Stimulated activated CD4-positive, alpha-beta T cell treated with anti-CD3 and anti-CD28 coated beads, Interleukin-12 subunit alpha, Interleukin-12 subunit beta, amount 100 ng/mL, for 4 hours (primary cell): ENCODE results near the gene BICD1.
"Not testable (repeated sequence)": the region's sequence is repeated elsewhere in the genome, so short reads cannot be mapped to it uniquely, and the experiment has no call there.

ENCODE experiments used
- DNase-seq: peaks from one replicate; pipeline ENCODE4 v3.0.0-alpha.2; 2020

BICD1 gene

DNA sequence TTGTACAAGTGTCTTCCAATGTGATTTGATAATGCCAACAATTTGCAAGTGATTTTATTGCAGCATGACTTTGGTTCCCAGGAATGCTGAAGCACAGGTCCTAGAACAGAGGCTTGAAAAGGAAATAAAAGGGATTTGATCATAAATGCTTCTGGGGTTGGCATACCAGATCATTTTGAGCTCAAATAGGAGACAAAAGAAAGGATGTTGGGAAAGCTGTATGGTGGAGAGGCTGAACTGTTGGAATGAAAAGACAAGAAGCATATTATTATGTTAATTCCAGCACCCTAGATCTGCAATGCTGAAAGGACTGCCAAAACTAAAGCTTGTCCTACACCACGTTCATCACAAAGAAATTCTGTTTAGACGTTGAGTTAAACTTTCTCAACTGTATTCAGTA is 143.1 kb downstream of the BICD1 start:
- DNase-seq = no peak

DNA sequence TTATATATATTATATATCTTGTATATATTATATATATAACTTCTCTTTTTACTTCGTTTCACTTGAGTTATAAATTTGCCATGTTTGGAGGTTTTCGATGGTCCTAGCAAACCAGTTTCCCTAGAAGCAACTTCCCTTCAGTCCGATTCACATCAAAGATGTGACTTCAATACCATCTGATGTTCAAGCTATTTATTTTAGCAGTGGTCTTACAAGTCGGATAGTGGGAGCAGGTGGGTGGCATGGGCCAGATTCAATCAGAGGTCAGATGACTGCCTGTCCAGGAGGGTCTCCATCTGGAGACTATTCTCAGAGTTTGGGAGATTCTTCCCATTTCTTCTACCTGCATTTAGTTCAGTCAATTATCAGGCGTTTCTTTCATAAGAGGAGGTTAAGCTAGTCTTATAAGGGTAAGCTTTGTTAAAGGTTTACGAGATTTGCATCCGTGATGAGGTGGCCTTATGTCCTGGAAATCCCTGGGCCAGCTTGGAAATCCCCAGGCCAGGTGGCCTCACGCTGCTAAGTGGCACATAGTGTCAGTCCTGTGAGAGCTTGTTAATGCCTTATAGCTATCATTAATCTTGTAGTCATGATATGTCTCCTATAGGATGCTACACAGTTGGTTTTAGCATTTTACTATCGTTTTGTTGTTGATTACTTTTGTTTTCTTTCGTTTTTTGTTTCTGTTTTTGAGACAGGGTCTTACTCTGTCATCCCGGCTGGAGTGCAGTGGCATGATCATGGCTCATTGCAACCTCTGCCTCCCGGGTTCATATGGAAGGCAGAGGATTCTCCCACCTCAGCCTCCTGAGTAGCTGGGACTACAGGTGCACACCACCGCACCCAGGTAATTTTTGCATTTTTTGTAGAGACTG is 145.8 kb downstream of the BICD1 start:
- DNase-seq = no peak

DNA sequence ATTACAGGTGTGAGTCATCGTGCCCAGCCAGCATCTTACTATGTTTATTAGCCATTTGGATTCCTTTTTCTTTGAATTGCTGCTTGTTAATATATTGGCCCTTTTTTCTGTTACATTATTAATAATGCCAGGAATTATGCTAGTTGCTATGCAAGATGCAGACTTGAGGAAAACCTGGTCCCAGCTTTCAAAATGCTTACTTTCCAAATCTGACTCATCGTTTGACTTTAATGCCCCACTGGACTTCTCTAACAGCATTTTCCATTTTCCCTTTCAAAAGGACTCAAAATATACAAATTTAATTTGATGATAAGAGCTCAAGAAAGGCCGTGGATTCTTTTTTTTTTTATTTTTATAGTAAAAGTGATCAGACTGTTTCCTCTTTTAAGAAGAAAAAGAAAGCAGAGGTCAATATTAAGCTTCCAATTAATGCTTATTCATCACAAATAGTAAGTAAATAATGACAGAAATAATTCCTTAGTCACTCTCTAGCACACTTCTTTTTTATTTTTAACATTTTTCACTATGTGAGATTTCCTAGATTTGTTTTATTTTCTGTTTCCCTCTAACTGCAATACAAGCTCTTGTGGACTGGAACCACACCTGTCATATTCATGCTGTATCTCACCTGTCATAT is 146.6 kb downstream of the BICD1 start:
- no peak for DNase-seq

DNA sequence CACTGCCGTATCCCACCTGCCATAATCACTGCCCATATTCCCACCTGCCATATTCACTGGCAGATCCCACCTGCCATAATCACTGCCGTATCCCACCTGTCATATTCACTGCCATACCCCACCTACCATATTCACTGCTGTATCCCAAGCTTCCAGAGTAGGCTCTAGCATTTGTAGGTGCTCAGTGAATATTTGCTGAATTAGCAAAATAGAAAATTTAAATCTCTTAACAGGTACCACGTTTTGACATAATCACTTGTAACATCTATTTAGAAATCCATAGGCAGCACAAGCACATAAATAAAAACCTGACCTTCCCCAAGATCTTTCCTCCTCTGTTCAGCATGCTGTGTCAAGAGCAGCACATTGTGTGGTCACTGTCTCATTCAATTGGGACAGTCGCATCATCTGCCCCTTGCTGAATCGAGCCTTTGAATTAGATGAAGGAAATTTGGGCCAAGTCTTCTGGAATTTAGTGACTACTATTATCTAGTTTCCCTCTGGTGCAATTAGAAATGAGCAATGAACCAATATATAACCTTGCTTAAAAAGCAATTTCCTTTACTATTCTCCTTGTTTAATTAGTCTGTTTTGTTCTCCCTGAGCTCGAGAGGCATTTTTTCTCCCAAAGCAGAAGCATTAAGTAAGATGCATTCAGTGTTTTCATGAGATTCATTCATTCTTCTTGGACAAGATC is 147.8 kb downstream of the BICD1 start:
- no peak for DNase-seq

DNA sequence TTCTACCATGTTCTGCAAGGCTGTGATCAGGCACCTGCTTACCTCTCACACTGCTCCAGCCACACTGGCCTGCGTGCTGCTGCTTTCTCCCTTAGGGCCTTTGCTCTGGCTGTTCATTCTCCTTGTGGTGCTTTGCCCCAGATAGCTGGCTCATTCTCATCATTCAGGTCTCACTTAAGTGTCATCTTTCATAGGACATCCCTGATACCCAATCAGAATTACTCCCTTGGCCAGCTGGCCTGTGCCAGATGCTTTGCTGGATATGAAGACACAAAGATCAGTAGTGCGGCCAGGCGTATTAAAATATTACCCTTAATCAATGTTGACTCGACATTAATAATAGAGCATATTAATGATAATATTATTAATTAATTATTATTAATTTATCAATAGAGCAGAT is 148.9 kb downstream of the BICD1 start:
- DNase-seq = no peak

DNA sequence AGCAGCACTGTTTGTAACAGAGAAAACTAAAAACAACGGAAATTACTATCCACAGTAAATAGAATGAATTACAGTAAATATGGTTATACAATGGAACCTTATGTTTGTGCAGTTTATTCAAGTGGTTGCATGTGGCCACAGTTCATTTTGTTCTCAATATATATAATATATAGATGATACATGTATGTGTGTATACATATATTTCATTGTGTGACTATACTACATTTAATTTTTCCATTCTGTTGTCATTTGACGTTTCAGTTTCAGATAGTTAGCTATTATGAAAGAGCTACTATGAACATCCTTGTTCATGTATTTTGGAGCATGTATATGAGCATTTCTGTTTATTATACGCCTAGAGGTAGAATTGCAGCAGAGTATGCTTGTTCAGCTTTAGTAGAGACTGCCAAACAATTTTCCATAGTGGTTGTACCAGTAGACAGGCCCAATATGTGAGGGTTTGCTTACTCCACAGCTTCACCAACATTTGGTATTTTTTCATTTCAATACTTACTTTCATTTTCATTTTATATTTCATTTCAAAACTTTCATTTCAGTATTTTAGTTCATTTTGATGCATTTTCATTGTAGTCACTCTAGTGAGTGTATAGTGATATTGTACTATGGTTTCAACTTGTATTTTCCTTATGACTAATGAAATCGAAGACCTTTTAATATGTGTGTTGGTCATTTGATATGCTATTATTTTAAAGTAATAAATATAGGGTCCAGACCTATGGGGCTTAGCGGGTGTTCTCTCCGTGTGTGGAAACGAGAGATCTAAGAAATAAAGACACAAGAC is 151.2 kb downstream of the BICD1 start:
- no peak for DNase-seq

DNA sequence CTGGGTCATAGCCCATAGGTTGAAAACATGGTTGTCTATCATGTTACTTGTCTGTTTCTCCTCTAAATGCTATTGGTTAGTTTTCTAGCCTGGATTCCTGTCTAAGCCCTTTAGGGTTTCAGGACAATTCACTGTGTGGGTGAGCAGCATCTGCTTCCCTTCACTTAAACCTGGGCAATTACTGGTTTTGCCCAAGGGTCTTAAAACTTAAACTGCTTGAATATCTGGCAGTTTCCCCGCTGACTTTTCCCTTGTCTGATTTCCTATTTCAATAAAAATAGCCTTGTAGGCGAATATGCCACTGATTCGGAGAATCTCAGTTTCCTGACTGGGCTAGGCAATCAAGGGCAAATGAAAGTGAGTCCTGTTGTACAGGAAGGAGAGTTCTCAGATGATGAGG is 154.0 kb downstream of the BICD1 start:
- DNase-seq = no peak

DNA sequence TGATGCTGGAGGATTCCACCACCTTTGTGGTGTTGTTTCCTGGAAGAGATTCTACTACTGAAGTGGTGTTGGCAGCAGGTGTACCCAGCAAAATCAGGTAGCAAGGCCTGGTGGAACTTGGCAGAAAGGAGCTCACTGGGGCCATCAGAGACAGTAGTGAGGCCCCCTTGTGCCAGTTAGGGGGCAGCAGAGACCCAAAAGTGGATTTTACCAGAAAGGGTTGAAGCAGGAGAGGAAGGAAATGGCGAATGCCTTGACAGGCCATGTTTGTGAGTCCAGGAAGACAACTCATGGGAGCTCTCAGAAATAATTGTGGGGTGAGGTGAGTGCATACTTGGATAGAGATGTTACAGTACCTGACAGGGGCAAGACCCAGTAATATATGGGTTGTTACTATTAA is 155.0 kb downstream of the BICD1 start:
- DNase-seq = no peak

DNA sequence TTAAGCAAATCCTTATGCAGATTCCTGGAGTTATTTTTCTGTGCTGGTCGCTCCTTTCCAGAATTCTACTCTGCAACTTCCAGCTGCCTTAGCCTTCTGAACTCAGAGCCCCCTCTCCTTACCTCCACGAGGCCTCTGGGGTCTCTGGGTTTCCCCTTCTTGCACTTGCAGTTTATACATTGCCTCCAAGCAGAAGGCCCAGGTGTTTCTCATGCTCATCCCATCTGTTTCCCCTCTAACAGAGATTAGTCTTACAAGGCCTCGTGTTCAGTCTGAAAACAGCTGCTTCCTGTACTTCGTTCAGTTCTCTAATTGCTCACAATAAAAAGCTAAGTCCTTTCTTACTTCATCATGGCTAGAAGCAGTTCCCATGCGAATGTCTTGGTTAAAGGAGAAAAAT is 158.3 kb downstream of the BICD1 start:
- no peak for DNase-seq

DNA sequence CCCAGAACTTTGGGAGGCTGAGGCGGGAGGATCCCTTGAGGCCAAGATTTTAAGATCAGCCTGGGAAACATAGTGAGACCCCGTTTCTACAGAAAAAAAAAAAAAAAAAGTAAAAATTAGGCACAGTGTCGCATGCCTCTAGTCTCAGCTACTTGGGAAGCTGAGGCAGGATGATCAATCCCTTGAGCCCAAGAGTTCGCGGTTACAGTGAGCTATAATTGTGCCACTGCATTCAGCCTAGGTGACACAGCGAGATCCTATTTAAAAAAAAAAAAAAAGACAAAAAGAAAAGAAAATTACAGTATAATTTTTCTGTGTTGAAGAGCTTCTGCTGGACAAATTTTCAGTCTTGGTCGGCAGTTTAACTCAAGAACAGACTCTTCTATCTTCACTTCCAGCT is 158.8 kb downstream of the BICD1 start:
- DNase-seq = no peak

DNA sequence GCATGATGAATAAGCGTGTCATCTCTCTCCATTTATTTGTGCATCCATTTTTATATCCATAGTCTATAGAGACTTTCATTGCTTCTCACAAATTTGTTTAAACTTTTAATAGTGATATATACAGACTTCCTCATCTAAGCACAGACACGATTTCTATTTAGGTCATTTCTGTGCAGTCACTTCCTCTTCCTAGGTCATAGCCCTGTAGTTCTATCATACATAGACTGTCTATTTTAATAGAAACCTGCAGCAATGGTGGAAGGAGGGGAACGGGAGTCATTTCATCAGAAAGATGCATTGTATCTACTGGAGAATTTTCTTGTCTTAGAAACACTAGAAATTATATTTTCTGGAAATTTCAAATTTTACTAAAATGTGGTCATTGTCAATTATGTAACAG is 159.3 kb downstream of the BICD1 start:
- no peak for DNase-seq

DNA sequence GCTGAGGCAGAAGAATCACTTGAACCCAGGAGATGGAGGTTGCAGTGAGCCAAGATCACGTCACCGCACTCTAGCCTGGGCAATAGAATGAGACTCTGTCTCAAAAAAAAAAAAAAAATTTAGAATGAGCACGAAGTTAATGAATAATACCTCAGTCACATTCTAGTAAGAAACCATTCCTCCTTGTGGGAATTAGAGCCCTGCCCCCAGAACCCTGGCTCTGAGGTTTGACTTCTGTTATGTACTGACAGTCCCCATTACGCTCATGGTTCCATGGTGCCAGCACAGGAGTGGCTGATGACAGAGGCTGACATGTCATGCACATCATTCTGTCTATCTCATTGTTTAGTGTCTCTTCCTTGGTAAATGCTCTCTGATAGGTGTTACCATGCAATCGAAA is 160.1 kb downstream of the BICD1 start:
- no peak for DNase-seq

DNA sequence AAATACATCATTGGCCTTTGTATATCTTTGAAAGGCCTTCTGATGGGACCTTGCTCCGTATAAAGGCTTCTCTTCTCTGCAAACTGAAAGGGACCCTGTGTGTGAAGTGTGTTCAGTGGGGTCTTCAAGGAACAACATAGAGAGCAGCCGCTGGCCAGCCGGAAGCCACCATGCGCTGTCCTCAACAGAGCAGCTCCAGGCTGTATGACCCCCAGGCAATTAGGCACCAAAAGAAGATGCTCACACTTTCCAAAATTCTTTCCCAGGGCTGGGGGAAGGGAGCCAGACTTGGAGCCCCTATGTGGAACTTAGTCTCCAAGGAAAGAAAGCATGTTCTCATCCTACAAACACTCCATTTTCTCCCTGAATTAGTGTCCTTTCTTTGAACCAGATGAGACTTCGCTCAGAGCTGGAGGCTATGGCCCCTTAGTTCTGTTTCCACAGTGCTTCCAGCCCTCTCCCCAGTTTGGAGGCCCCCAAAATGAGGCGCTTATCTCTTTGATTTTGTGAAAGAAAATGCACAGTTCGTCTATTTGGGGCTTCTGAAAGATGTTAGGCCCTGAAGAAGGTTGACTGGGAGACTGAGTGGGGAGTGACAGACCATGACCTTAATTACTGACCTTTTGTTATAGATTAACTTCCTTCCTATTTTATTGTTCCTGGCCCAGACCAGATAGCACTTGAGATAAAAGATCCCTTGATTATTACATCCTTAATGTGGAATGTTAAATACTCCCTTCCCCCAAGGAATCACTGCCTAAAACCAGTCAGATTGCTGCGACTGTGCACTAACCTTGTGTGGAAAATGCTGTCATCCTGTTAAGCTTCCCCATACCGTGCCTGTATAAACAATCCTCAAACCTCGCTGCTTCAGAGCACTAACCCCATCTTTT is 164.4 kb downstream of the BICD1 start:
- DNase-seq = no peak

DNA sequence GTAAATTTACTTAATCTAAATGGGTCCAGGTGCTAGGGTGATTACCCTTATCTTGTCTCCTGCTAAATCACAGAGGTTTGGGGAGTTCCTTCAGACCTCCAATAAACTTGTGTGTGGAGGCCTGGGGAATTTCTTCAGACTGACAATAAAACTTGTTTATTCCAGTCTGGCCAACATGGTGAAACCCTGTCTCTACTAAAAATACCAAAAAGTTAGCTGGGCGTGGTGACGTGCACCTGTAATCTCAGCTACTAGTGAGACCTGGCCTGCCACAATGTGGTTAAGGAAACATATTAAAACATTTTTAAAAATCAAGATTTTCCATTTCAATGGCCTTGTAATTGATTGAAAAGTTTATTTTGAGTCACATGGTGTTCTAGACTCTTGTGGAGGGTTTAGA is 165.8 kb downstream of the BICD1 start:
- no peak for DNase-seq

DNA sequence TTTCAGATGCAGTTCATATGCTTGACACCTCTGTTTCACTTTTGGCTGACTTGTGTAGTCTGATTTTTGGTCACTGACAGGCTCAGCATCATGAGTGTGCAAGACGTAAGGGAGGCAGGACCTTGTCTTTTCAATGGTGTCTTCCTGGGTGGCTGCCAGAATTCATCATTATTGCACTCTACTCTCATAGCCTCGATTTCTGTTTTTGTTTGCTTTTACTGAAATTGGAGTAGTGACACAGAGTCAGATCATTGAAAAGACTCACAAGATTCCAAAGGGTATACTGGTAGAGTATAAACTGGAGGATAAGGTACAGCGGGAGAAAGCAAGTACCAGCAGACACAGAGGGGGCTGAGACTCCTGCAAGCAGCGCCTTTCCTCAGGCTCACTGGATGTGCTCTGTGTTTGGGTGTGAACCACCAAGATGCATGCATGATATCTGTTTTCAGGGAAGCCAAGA is 166.4 kb downstream of the BICD1 start:
- no peak for DNase-seq

DNA sequence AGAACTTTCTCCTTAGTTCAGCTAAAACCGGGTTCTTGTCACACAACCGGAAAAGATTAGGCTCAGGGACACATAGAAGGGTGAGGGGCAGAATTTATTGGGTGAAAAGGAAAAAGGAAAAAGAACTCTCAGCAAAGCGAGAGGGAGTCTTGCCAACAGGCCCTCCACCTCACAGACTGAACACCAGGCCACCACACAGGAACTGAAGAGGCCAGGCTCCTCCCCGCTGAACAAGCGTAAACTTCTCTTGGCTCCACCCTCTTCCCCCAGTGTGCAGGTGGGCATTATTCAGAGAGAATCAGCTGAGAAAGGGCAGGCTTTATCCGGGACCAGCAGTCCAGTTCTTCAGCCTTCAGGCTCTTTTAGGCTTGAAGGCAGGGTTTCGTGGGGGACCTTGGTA is 167.1 kb downstream of the BICD1 start:
- DNase-seq = peak; percentile 15

DNA sequence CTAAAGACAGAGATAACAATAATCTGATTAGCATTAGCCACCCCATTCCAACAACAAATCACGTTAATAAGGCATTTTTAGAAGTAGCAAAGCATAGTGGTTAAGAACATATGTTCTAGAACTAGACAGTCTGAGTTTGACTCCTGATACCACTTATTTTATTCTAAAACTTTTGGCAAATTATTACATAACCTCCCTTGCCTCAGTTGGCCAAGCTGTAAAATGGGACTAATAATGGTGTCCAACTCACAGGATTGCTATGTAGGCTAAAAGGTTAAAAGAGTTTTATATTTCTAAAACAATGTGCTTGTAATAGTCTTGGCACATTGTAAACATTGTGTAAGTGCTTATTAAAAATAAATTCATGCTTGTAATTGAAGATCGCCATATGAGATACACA is 168.0 kb downstream of the BICD1 start:
- DNase-seq = no peak

DNA sequence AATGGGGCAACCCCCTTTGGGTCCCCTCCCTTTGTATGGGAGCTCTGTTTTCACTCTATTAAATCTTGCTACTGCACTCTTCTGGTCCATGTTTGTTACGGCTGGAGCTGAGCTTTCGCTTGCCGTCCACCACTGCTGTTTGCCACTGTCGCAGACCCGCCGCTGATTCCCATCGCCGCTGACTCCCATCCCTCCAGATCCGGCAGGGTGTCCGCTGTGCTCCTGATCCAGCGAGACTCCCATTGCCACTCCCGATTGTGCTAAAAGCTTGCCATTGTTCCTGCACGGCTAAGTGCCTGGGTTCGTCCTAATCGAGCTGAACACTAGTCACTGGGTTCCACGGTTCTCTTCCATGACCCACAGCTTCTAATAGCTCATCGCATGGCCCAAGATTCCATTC is 168.9 kb downstream of the BICD1 start:
- DNase-seq = not testable (repeated sequence)

DNA sequence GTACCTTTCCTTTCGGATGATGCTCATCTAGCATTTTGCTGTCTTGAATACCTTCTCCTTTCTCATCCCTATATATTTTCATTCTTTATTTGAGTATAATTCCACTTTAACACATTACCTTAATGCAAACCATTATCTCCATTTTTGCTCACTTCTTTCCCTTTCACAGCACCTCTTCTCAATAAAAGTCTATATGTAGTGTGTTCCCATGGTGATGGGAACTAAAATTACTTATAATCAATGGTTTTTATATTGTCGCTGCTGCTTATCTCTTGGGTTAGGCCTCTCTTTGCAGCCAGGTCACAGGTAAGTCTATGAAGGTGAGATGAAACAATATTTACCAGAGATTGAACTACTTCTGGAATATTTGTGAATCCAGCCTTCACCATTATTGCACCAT is 171.1 kb downstream of the BICD1 start:
- no peak for DNase-seq

DNA sequence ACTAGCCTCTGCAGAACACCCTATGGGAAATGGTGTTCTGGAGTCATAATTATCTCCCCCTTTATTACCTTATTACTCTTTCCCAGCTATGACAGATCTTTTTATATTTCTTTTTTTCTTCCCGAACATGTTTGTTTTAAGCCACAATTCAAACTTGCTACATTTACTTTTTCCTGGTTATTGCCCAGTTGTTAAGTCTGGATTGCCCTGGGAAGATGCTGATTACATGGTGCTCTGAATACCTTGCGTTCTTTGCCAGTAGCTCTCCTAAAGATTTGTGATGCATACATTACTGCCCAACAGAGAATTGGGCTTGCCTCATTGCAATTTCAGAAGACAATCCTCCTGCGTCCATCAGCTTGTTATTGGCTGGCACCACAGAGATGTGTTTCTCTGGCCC is 174.5 kb downstream of the BICD1 start:
- DNase-seq = no peak

DNA sequence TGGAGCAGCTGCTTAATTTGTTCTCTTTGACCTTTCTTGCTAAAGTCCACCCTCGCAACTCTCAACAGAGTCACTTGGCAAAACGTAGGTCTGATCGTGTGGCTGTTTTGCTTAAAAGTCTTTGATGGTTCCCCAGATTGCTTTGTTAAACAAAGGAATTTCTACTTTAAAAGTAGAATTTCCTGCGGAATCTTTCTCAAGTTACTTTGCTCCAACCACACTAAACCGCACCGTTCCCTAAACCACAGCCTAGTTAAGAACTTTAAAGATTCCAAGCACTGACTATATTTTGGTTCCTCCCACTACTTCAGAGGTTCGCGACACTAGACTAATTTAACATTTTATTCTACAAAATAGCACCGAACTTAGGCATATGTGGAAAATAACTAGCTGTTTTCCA is 177.9 kb downstream of the BICD1 start:
- no peak for DNase-seq

DNA sequence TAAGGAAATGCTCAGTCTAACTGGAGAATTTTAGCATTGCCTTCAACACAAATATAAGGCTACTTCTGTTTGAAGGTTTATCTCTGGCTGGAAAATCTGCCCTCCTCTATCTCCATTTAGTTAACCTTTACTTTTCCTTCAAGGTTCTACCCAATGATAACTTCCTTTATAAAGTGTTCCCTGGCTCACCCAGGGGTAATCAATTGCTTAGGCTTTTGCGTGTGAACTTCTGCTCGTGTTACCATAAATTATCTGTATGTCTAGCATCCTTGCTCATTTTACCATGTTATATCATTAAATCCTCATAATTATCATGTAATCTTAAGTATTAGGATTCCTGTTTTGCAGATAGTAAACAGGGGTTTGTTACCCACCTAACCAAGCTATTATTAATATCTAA is 178.4 kb downstream of the BICD1 start:
- DNase-seq = no peak
